ENCODE measurements around the gene DRG2. TPM values are rescaled to one million over a fixed set of nuclear protein-coding genes. Genes with fewer than 3 reads are reported as not detected.

Gene DRG2
- total RNA-seq, 1 donor from 2014 or later = 38.3 TPM

DNA sequence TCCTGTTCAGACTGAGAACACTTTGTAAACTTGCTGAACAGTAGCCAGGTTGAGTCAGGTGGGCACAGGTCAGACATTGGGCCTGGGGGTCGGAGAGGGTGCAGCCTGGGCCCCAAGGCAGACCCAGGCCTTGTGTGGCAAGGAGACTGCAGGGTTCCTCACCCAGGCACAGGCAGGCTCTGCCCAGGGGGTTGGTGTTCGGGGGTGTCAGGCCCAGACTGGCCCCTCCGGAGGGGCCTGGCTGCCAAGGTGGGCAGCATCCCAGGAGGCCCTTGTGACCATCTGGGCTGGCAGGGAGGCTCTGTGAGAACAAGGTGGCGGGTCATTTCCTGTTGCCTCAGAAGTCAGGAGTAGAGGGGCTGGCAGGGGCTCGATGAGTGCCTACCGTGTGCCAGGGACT, 20.2 kb downstream of the DRG2 start:
- Mint-ChIP-seq H3K4me3 (ENCODE audit: unreplicated experiment) (no peak overlapping the region), H3K4me1 (ENCODE audit: unreplicated experiment) (no peaks in the 10 kb centered on the region), H3K27me3 (ENCODE audit: unreplicated experiment) (peaks cover 9% of the 10 kb centered on the region), H3K9me3 (ENCODE audit: unreplicated experiment) (no peaks in the 10 kb centered on the region), H3K36me3 (ENCODE audit: low read depth, unreplicated experiment) (peaks cover 11% of the 10 kb centered on the region), H3K27ac (ENCODE audit: unreplicated experiment) (no peak overlapping the region)
- DNase-seq (ENCODE audit: low spot score) = no peak
- no peak for TF ChIP-seq CTCF (IDR thresholded peaks at IDR 0.05; ENCODE audit: unreplicated experiment)

DNA sequence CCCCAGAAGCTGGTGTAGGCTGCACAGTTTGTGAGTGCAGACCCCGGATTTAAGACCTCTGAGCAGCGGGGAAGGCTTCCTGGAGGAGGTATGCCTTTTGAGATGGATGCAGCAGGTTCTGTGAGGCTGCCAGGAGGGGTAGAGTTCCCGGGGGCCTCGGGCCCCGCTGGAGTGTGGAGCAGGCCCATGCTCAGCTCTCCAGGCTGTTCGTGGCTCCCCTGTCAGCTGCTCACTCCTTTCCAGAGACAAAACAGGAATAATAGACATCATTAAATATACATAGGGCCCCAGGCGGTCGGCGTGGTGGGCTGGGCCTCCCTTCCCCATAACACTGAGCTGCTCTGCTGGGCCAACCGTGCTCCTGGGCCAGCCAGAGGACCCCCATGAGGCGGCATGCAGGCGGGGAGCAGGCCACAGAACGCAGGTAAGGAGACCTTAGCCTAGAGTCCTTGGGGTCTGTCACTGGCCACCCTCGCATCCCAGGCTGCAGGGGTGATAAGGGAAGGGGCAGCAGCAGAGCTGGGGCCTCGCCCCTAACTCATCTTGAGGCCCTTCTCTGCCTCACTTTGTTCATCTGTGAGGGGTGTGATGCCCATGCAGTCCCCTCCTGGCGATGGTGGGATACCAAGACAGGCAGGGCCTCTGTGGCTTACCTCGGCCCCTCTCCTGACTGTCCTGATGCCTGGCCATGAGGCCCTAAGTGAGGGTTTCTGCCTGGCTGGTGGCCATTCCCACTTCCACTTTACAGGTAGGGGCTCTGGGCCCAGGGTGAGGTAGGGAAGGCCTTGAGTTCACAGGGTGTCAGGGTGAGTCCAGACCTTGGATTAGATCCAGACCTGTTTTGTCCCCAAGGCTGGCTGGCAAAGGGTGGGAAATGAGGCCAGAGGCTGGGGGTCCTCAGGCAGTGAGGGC, 20.9 kb downstream of the DRG2 start, which contains the start of gene MYO15A:
TSS of gene MYO15A (plus strand) at position 356 of the 912 bp plus-strand sequence. CDS start 10,045 bp downstream, outside the sequence.
- DNase-seq (ENCODE audit: low spot score) = no peak
- no peak within 1 kb of the TSS for H3K4me3 Mint-ChIP-seq (ENCODE audit: unreplicated experiment)
- peaks cover 1% of the 10 kb centered on the region for H3K4me1 Mint-ChIP-seq (ENCODE audit: unreplicated experiment)
- no peak within 1 kb of the TSS for H3K27ac Mint-ChIP-seq (ENCODE audit: unreplicated experiment)
- TF ChIP-seq CTCF (IDR thresholded peaks at IDR 0.05; ENCODE audit: unreplicated experiment) = no peak
- no peaks in the 10 kb centered on the region for H3K9me3 Mint-ChIP-seq (ENCODE audit: unreplicated experiment)
- peaks cover 11% of the 10 kb centered on the region for H3K36me3 Mint-ChIP-seq (ENCODE audit: low read depth, unreplicated experiment)
- H3K27me3 Mint-ChIP-seq (ENCODE audit: unreplicated experiment) = peaks cover 9% of the 10 kb centered on the region

DNA sequence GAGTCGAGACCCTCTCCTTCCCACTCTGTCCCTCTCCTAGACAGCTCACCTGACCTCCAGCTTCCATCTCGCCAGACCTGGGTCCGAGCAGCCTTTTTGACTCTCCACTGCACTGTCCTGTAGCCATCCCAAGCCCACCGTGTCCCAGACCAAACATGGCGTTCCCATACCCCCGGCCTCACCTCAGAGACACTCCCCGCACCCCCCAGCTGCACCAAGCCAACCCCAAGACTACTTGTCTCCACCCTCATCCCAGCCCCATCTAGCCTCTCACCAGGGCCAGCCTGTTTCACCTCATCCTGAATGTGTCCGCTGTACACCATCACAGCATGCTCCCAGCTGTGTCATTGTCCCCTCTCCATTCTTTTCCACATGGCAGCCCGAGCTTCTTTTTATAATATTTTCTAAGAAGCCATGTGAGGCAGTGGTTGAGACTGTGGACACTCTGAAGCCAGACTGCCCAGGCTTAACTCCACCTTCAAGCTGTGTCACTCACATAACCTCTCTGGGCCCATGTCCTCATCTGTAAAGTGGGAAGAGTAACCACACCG, 22.3 kb downstream of the DRG2 start:
- Mint-ChIP-seq H3K4me1 (ENCODE audit: unreplicated experiment) (peaks cover 3% of the 10 kb centered on the region), H3K9me3 (ENCODE audit: unreplicated experiment) (no peaks in the 10 kb centered on the region), H3K4me3 (ENCODE audit: unreplicated experiment) (no peak overlapping the region), H3K27me3 (ENCODE audit: unreplicated experiment) (peaks cover 9% of the 10 kb centered on the region), H3K36me3 (ENCODE audit: low read depth, unreplicated experiment) (peaks cover 4% of the 10 kb centered on the region), H3K27ac (ENCODE audit: unreplicated experiment) (no peak overlapping the region)
- no peak for TF ChIP-seq CTCF (IDR thresholded peaks at IDR 0.05; ENCODE audit: unreplicated experiment)
- no peak for DNase-seq (ENCODE audit: low spot score)

- Mint-ChIP-seq H3K36me3 (ENCODE audit: low read depth, unreplicated experiment) (peaks cover 4% of the 10 kb centered on the region), H3K27ac (ENCODE audit: unreplicated experiment) (no peak overlapping the region), H3K4me1 (ENCODE audit: unreplicated experiment) (peaks cover 3% of the 10 kb centered on the region), H3K4me3 (ENCODE audit: unreplicated experiment) (no peak overlapping the region), H3K27me3 (ENCODE audit: unreplicated experiment) (peaks cover 9% of the 10 kb centered on the region), H3K9me3 (ENCODE audit: unreplicated experiment) (no peaks in the 10 kb centered on the region)
- no peak for TF ChIP-seq CTCF (IDR thresholded peaks at IDR 0.05; ENCODE audit: unreplicated experiment)
- no peak for DNase-seq (ENCODE audit: low spot score)
Observed at GRCh38 chr17:18110636-18111145, 22.9 kb downstream of the DRG2 start.

Measured in endothelial cell (in vitro differentiated cells).